NT2/D1 (cell line): ENCODE data around the gene LAPTM4A.

Source experiments
- SUZ12 ChIP-seq: IDR thresholded peaks from 2 replicates; pipeline ENCODE4 v1.6.1; 2011; ENCODE audit not compliant: insufficient read length, insufficient read depth; ENCODE audit errors: extremely low read depth
- YY1 ChIP-seq: IDR thresholded peaks from 2 replicates; pipeline ENCODE4 v1.6.1; 2011; ENCODE audit not compliant: insufficient read length, insufficient read depth
- ZNF274 ChIP-seq: IDR thresholded peaks from 2 replicates; pipeline ENCODE4 v1.6.1; 2011; ENCODE audit warnings: mild to moderate bottlenecking, low read depth, low read length

DNA sequence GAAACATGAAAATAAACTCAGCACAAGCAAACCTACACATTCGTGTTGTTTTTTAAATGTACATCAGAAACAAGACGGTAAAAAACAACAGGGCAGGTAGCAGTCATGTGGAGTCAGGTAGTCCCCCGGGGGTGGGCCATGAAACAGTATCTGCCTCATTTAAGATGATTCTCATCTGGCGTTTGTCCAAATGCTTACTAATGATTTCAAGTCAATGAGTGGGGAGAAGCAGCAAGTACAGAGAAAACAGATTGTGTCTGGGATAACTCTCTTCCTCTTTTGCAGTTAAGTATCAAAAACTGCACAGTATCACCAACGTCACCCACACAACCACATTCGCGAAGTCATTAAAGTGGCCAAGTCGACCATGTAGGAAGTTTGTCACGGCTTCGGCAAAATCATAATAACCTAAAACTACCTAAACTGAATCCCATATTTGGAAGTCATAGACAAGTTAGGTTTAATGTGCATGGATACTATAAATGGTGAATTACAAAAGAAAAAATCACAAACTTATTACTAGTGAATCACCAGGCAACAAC lies 1.3 kb downstream of the LAPTM4A start:
- no peak for TF ChIP-seq YY1
- no peak for TF ChIP-seq ZNF274
- no peak for TF ChIP-seq SUZ12
